ENCODE measurements around the gene CUBN. TPM values are rescaled to one million over a fixed set of nuclear protein-coding genes. Genes with fewer than 3 reads are reported as not detected.

Gene CUBN
- total and polyA plus RNA-seq, 10 of the 15 experiments (the other 5 are each of a cell fraction or from before 2014, with no cell fraction given), result under 0.01 to 0.14 (median 0.02) TPM; not detected in 6

DNA sequence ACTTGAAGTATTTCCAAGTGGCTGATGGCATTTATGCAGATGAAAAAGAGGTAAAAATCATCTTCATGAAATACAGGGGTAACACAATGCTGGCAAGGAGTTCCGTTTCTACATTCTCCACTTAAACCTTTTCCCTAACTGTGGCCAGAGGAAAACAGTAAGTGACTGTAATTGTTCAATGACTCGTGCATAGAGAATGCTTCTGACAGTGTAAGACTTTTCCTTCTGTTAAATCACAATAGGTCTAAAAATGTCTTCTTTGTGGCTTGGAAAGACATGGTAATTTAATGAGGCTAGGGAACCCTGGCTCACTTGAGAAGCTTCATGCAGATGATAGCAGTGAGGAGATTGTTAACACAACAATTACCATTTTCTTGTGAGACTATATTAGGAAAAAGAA lies 262.1 kb downstream of the CUBN start (continued):
- TF ChIP-seq, protein P1, sequence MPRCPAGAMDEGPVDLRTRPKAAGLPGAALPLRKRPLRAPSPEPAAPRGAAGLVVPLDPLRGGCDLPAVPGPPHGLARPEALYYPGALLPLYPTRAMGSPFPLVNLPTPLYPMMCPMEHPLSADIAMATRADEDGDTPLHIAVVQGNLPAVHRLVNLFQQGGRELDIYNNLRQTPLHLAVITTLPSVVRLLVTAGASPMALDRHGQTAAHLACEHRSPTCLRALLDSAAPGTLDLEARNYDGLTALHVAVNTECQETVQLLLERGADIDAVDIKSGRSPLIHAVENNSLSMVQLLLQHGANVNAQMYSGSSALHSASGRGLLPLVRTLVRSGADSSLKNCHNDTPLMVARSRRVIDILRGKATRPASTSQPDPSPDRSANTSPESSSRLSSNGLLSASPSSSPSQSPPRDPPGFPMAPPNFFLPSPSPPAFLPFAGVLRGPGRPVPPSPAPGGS (IDR thresholded peaks at IDR 0.05; ENCODE audit: borderline replicate concordance, insufficient read depth, low read depth, low read length, poor library complexity, severe bottlenecking), result no peak
- TF ChIP-seq SUZ12 (IDR thresholded peaks at IDR 0.05; ENCODE audit: unreplicated experiment), result no peak
- no peak for TF ChIP-seq TCF12 (IDR thresholded peaks at IDR 0.05; ENCODE audit: low read depth, low read length)

DNA sequence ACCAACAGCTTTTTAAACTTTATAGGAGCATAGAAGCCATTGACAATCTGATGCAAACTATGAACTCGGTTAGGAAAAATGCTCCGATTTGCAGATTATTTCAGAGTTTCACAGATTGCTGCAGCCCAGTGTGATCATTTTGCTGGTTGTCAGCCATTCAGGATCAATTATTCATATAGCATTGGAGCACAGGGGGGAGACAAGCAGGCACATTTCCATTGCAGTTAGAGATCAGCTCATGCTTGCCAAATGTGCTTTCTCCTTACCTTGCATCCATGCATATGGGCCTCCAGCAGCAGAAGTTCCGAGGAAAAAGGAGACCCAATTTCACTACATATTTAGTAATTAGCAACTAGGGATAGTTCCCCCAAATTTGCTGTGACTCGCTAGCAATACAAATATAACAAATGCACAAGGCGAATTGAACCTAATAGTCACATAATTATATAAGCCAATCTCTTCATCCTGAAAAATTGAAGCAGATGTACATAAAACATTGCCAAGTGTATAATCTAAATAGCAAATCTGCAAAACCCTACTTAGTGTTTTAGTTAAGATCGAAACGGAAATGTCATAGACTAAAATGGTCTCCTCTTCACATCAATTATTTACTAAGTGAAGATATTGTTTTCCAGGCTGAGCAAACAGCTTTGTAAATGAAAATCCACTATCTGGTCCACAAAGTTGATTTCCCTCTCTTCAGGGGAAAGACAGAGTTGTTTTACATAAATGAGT lies 262.9 kb downstream of the CUBN start:
- no peak for TF ChIP-seq SMAD5 (IDR thresholded peaks at IDR 0.05; ENCODE audit: low read depth)
- TF ChIP-seq GABPA (IDR thresholded peaks at IDR 0.05; ENCODE audit: low read depth), result no peak
- TF ChIP-seq, protein P2, sequence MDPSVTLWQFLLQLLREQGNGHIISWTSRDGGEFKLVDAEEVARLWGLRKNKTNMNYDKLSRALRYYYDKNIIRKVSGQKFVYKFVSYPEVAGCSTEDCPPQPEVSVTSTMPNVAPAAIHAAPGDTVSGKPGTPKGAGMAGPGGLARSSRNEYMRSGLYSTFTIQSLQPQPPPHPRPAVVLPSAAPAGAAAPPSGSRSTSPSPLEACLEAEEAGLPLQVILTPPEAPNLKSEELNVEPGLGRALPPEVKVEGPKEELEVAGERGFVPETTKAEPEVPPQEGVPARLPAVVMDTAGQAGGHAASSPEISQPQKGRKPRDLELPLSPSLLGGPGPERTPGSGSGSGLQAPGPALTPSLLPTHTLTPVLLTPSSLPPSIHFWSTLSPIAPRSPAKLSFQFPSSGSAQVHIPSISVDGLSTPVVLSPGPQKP (IDR thresholded peaks at IDR 0.05; ENCODE audit: low read depth, low read length), result no peak
- no peak for TF ChIP-seq POU2F2 (IDR thresholded peaks at IDR 0.05; ENCODE audit: borderline replicate concordance, low read depth, low read length)
- no peak for TF ChIP-seq CHD2 (IDR thresholded peaks at IDR 0.05; ENCODE audit: borderline replicate concordance, low read depth, low read length)
- no peak for TF ChIP-seq RBBP5 (conservative IDR thresholded peaks at IDR 0.05)
- TF ChIP-seq HDAC6 (IDR thresholded peaks at IDR 0.05; ENCODE audit: unreplicated experiment), result no peak
- TF ChIP-seq IRF4 (IDR thresholded peaks at IDR 0.05; ENCODE audit: low read depth, low read length), result no peak
- TF ChIP-seq TARDBP (IDR thresholded peaks at IDR 0.05; ENCODE audit: borderline replicate concordance), result no peak
- TF ChIP-seq EED (IDR thresholded peaks at IDR 0.05; ENCODE audit: low read depth), result no peak
- no peak overlapping the region for H2AFZ ChIP-seq (ENCODE audit: control insufficient read depth, low read depth, low read length)
- no peak overlapping the region for H3K9ac ChIP-seq (ENCODE audit: control insufficient read depth, insufficient read depth, low read length)
- DNase-seq (ENCODE audit: low read depth, low spot score), result no peak
- H4K20me1 ChIP-seq (ENCODE audit: control insufficient read depth, insufficient read depth), result no peaks in the 10 kb centered on the region
- FAIRE-seq, result no peak
- no peaks in the 10 kb centered on the region for H3K36me3 ChIP-seq (ENCODE audit: control insufficient read depth in 2 of 2, insufficient read depth in 2 of 2, low read length in 1 of 2)
- ChIA-PET SMC1A (ENCODE audit: uncharacterized antibody, unreplicated experiment) (no interaction called here), CTCF (no interaction called here), POLR2A (no interaction called here), RAD21 (ENCODE audit: unreplicated experiment) (no interaction called here)
- no peak overlapping the region for H3K4me2 ChIP-seq (ENCODE audit: control insufficient read depth, insufficient read depth)
- no peaks in the 10 kb centered on the region for H3K79me2 ChIP-seq (ENCODE audit: control insufficient read depth, insufficient read depth, low read length)
- no peaks in the 10 kb centered on the region for H3K4me1 ChIP-seq (ENCODE audit: control insufficient read depth, insufficient read depth, low read length)
- BruUV-seq (replicated peaks), result no TSS peak
- 0 out of 4 replicates have a peak, but pooled peaks cover 0 to 2% of the 10 kb centered on the region in 2 experiments for H3K27me3 ChIP-seq (replicated peaks in 1 of 2; ENCODE audit: control insufficient read depth in 2 of 2, insufficient read depth in 2 of 2, low read length in 1 of 2)
- no peak for ATAC-seq
- H3K4me3 ChIP-seq, result no peak overlapping the region
- no peaks in the 10 kb centered on the region for H3K9me3 ChIP-seq (replicated peaks; ENCODE audit: control insufficient read depth, insufficient read depth, low read length)
- no peak overlapping the region for H3K27ac ChIP-seq (ENCODE audit: control insufficient read depth, insufficient read depth)
- WGBS (ENCODE audit: insufficient coverage, insufficient replicate concordance, low lambda C conversion rate, missing lambda C conversion rate), result 41% methylated on average over 7 of the region's 7 CpGs
- intact Hi-C loops (cut with micrococcal nuclease; ENCODE audit: unreplicated experiment) (no loop called here), in situ Hi-C loops (cut with MboI) (no loop called here)

All from GM12878 (cell line).